K562 (cell line): ENCODE measurements around the gene CPSF4L. TPM values are rescaled to one million over a fixed set of nuclear protein-coding genes. Genes with fewer than 3 reads are reported as not detected.

Source experiments
- ATAC-seq: fragments of 200-7000 bp; cut with Tn5 transposase; 3 replicates; pipeline ENCODE4 v1.9.1; 2020; ENCODE audit warnings: moderate library complexity
- BruUV-seq: library from RNA; stranded (reverse); fragments of 400-500 nt; replicated peaks from 2 replicates; lab custom pipeline; 2021; lab: Mats Ljungman, UMichigan
- CTCF ChIA-PET: fragments of 300-600 bp; formaldehyde crosslinking; extraction: SDS; loops from one replicate; lab custom pipeline; 2021; ENCODE audit warnings: low intra/inter-chr PET ratio; lab: Yijun Ruan, JAX
- POLR2A ChIA-PET: fragments of 300-600, 350-650 bp; sonication (Branson Sonifier 250); formaldehyde crosslinking; extraction: SDS; loops from one replicate; lab custom pipeline; 2021; ENCODE audit warnings: antibody characterized with exemption, inconsistent platforms; lab: Yijun Ruan, JAX
- DNase-seq, 4 experiments: peaks; one replicate each; pipeline versions ENCODE4 v3.0.0 to v3.0.0-alpha.2; 2011 to 2018; ENCODE audit warnings: low spot score in 3 of 4, mixed read lengths in 3 of 4; ENCODE audit errors: extremely low read depth in 1 of 4
- FAIRE-seq: peaks from 2 replicates; lab custom pipeline; 2011; peaks lifted over from hg19 to GRCh38; lab: Jason Lieb, UNC
- H2AFZ ChIP-seq: 2 replicates; pipeline ENCODE4 v1.6.0; 2011; ENCODE audit warnings: low read depth, low read length, control low read depth, inconsistent platforms
- H3K27ac ChIP-seq: fragments of 200-600 bp; 3 replicates; pipeline ENCODE4 v1.8.0; 2011; ENCODE audit warnings: low read depth, mild to moderate bottlenecking, control low read depth, inconsistent platforms, low read length, moderate library complexity, mixed read lengths; ENCODE audit errors: extremely low read depth
- H3K27me3 ChIP-seq, 2 experiments: fragments of 300-600 bp in 1 of 2; 2 replicates in 1 of 2; 3 replicates in 1 of 2; pipeline versions ENCODE4 v1.6.0 to v1.8.0; 2011; ENCODE audit warnings: inconsistent platforms in 2 of 2, low read length in 2 of 2, mild to moderate bottlenecking in 1 of 2, mixed read lengths in 1 of 2, moderate library complexity in 1 of 2; ENCODE audit not compliant: control insufficient read depth in 2 of 2, insufficient read depth in 2 of 2
- H3K36me3 ChIP-seq: fragments of 300-600 bp; 3 replicates; pipeline ENCODE4 v1.8.0; 2011; ENCODE audit warnings: mild to moderate bottlenecking, low read length, inconsistent platforms; ENCODE audit not compliant: control insufficient read depth, insufficient read depth
- H3K4me1 ChIP-seq, 2 experiments: fragments of 200-600 bp in 1 of 2; replicated peaks in 1 of 2; 2 replicates in 1 of 2; 3 replicates in 1 of 2; pipeline versions ENCODE4 v1.5.1 to v1.8.0; 2011; ENCODE audit warnings: inconsistent platforms in 2 of 2, low read length in 2 of 2, mild to moderate bottlenecking in 1 of 2, mixed read lengths in 1 of 2, moderate library complexity in 1 of 2; ENCODE audit not compliant: control insufficient read depth in 2 of 2, insufficient read depth in 2 of 2
- H3K4me2 ChIP-seq: 2 replicates; pipeline ENCODE4 v1.6.1; 2011; ENCODE audit warnings: low read length, control low read depth, inconsistent platforms, mixed read lengths; ENCODE audit not compliant: insufficient read depth
- H3K4me3 ChIP-seq: fragments of 200-600 bp; sonication (generic), shearing (Covaris generic); 2 replicates; pipeline ENCODE4 v1.5.1; 2016; ENCODE audit warnings: control low read depth, inconsistent platforms
- H3K79me2 ChIP-seq: fragments of 200-600 bp; 3 replicates; pipeline ENCODE4 v1.8.0; 2011; ENCODE audit warnings: low read length, inconsistent platforms; ENCODE audit not compliant: control insufficient read depth, insufficient read depth
- H3K9ac ChIP-seq, 2 experiments: 2 replicates each; pipeline versions ENCODE4 v1.6.0 to v1.6.1; 2011; ENCODE audit warnings: low read depth in 2 of 2, low read length in 2 of 2, control low read depth in 1 of 2, inconsistent platforms in 1 of 2, mild to moderate bottlenecking in 1 of 2, mixed read lengths in 1 of 2; ENCODE audit not compliant: insufficient read depth in 1 of 2
- H3K9me1 ChIP-seq: one replicate; pipeline ENCODE4 v1.6.0; 2011; ENCODE audit warnings: inconsistent platforms, mild to moderate bottlenecking, low read length, moderate library complexity; ENCODE audit not compliant: control insufficient read depth, insufficient read depth
- H3K9me3 ChIP-seq: replicated peaks from 2 replicates; pipeline ENCODE4 v1.5.1; 2011; ENCODE audit warnings: low read depth, low read length, inconsistent platforms; ENCODE audit not compliant: control insufficient read depth, insufficient read depth
- H4K20me1 ChIP-seq: replicated peaks from 2 replicates; pipeline ENCODE4 v1.6.1; 2011; ENCODE audit warnings: low read length, inconsistent platforms, mixed read lengths; ENCODE audit not compliant: control insufficient read depth, insufficient read depth
- ADNP ChIP-seq: fragments of 200-800 bp; sonication (Bioruptor generic); IDR thresholded peaks from 2 replicates; pipeline ENCODE4 v1.6.1; 2016; ENCODE audit warnings: missing genetic modification characterization, missing compliant biosample characterization
- E2F3 ChIP-seq: fragments of 250-450 bp; sonication (Bioruptor Pico); IDR thresholded peaks from 2 replicates; pipeline ENCODE4 v1.4.0; 2020; ENCODE audit warnings: mild to moderate bottlenecking
- MYBL2 ChIP-seq, 2 experiments: fragments of 450-650 bp in 1 of 2; sonication (generic) in 1 of 2; formaldehyde crosslinking in 1 of 2; IDR thresholded peaks; 2 replicates each; pipeline versions ENCODE4 v1.6.1 to v1.8.1; 2017 to 2022; ENCODE audit warnings: borderline replicate concordance in 1 of 2, inconsistent platforms in 1 of 2, low read depth in 1 of 2, mild to moderate bottlenecking in 1 of 2, missing genetic modification reagents in 1 of 2, moderate library complexity in 1 of 2
- MYNN ChIP-seq, 2 experiments: sonication (generic); formaldehyde crosslinking in 1 of 2; IDR thresholded peaks; 2 replicates each; pipeline versions ENCODE4 v1.5.0 to v1.6.1; 2016 to 2020; ENCODE audit warnings: antibody characterized with exemption in 1 of 2, missing genetic modification reagents in 1 of 2
- RBM15 ChIP-seq: fragments of 200-400 bp; formaldehyde crosslinking; IDR thresholded peaks from 2 replicates; pipeline ENCODE4 v1.6.1; 2018; ENCODE audit warnings: mild to moderate bottlenecking, low read length, moderate library complexity; ENCODE audit not compliant: insufficient read depth
- RFX5 ChIP-seq: IDR thresholded peaks from 2 replicates; pipeline ENCODE4 v1.6.1; 2011; ENCODE audit warnings: low read depth, mild to moderate bottlenecking, improper control_type of control experiment, low read length
- RHOXF2B ChIP-seq: fragments of 250-450 bp; sonication (Bioruptor Pico); conservative IDR thresholded peaks from 2 replicates; pipeline ENCODE4 v1.5.1; 2021
- STAT5B ChIP-seq: fragments of 250-450 bp; sonication (Bioruptor Pico); IDR thresholded peaks from 2 replicates; pipeline ENCODE4 v1.8.0; 2021; ENCODE audit warnings: mild to moderate bottlenecking, inconsistent platforms
- STAT6 ChIP-seq: sonication (generic); formaldehyde crosslinking; IDR thresholded peaks from 2 replicates; pipeline ENCODE4 v1.8.1; 2023; ENCODE audit warnings: mild to moderate bottlenecking, missing genetic modification reagents
- SUPT5H ChIP-seq: fragments of 450-650 bp; IDR thresholded peaks from 2 replicates; pipeline ENCODE4 v1.6.1; 2016
- THAP12 ChIP-seq: fragments of 250-450 bp; sonication (Bioruptor Pico); IDR thresholded peaks from 2 replicates; pipeline ENCODE4 v1.9.0; 2021; ENCODE audit warnings: mild to moderate bottlenecking, inconsistent platforms
- U2AF1 ChIP-seq: fragments of 200-400 bp; formaldehyde crosslinking; optimal IDR thresholded peaks from 2 replicates; pipeline ENCODE3; 2017; ENCODE audit warnings: mild to moderate bottlenecking, low read depth, low read length, moderate library complexity
- ZNF282 ChIP-seq: sonication (generic); formaldehyde crosslinking; IDR thresholded peaks from 2 replicates; pipeline ENCODE4 v1.8.1; 2023; ENCODE audit warnings: missing genetic modification reagents
- ZNF644 ChIP-seq: fragments of 200-800 bp; sonication (Bioruptor generic); IDR thresholded peaks from 2 replicates; pipeline ENCODE4 v1.6.1; 2016; ENCODE audit warnings: low read depth, missing genetic modification characterization, missing compliant biosample characterization
- ZNF699 ChIP-seq: fragments of 250-450 bp; sonication (Bioruptor Pico); IDR thresholded peaks from 2 replicates; pipeline ENCODE4 v1.8.0; 2021; ENCODE audit warnings: mild to moderate bottlenecking, moderate library complexity; ENCODE audit not compliant: insufficient replicate concordance
- WGBS: fragments of 100-300 bp; shearing (Covaris generic); methylation state at CpG from one replicate; pipeline ENCODE4 v1.1.6; 2016; ENCODE audit warnings: low coverage, mixed read lengths; ENCODE audit not compliant: insufficient coverage; ENCODE audit errors: missing lambda C conversion rate; 5-methylcytosine and 5-hydroxymethylcytosine counted together
- in situ Hi-C: fragments of 300-500 bp; cut with MboI; formaldehyde crosslinking; loops from 4 replicates; pipeline ENCODE4 v1.15.0; 2018; ENCODE audit warnings: inconsistent platforms, mixed read lengths
- intact Hi-C: fragments of 100-400 bp; cut with micrococcal nuclease; formaldehyde crosslinking; loops from 2 replicates; pipeline ENCODE4 v1.14.2; 2022
- polyA plus RNA-seq, 8 experiments: library from polyadenylated mRNA; depleted of rRNA in 4 of 8; stranded (reverse) in 5 of 8; unstranded in 3 of 8; fragments of >200 nt; fragmentation: Nextera tagmentation in 2 of 8; fragmentation: Illumina TruSeq in 1 of 8; extraction: Ambion mirVana in 2 of 8; extraction: Trizol in 1 of 8; gene quantifications; 2 replicates each; pipeline versions ENCODE4 v1.2.1 to v1.2.3, GENCODE V29; 2011 to 2014; ENCODE audit warnings: inconsistent platforms in 1 of 8, missing spikeins in 1 of 8
- total RNA-seq, 7 experiments: library from RNA; depleted of rRNA in 6 of 7; stranded (reverse); fragments of >200 nt in 6 of 7; fragmentation: Illumina TruSeq in 2 of 7; extraction: Trizol in 2 of 7; gene quantifications; 2 replicates each; pipeline versions ENCODE4 v1.2.1 to v1.2.3, GENCODE V29; 2011 to 2021; ENCODE audit warnings: low replicate concordance in 1 of 7
- TF ChIP-seq, protein P1 (sequence below): fragments of 250-450 bp; sonication (Bioruptor Pico); IDR thresholded peaks from 2 replicates; pipeline ENCODE4 v1.6.1; 2021; ENCODE audit warnings: mild to moderate bottlenecking
- TF ChIP-seq, protein P2 (sequence below): fragments of 450-650 bp; IDR thresholded peaks from one replicate; pipeline ENCODE4 v1.6.1; 2018; ENCODE audit warnings: mild to moderate bottlenecking, moderate library complexity; ENCODE audit not compliant: partially characterized antibody

Gene CPSF4L
- total and polyA plus RNA-seq, 9 of the 15 experiments (the other 6 are each of a cell fraction or from before 2014, with no cell fraction given), result not detected

GRCh38 chr17:73272906-73273218, 11.2 kb upstream of the CPSF4L start:
- in situ Hi-C loops, result no loop called here
- ATAC-seq, result no peak
- Histone ChIP-seq H3K9me1 (no peaks in the 10 kb centered on the region), H2AFZ (no peak overlapping the region), H3K27me3 (peaks cover 10 to 16% of the 10 kb centered on the region in 2 experiments; a peak in 2 of 5 replicates), H3K9ac (peak overlapping the region in 1 of 2 experiments; percentile 45; a peak in 1 of 4 replicates), H3K9me3 (no peaks in the 10 kb centered on the region), H3K4me3 (no peak overlapping the region), H3K27ac (no peak overlapping the region), H3K4me2 (no peak overlapping the region), H3K4me1 (peaks cover 0 to 7% of the 10 kb centered on the region in 2 experiments; a peak in 2 of 5 replicates), H3K79me2 (no peaks in the 10 kb centered on the region), H3K36me3 (no peaks in the 10 kb centered on the region), H4K20me1 (no peaks in the 10 kb centered on the region; the same call in 1 of the 2 replicates)
- no peak for DNase-seq
- WGBS, result 23% methylated on average over 8 of the region's 8 CpGs
- ChIA-PET CTCF (no interaction called here), POLR2A (interaction anchor here (0.7 kb wide), 1 partner anchor 412 kb away, joined by 3 read pairs; no protein-coding TSS in a partner anchor)
- no TSS peak for BruUV-seq
- FAIRE-seq, result no peak
- intact Hi-C loops, result no loop called here
- no peak for TF ChIP-seq STAT6
- no peak for TF ChIP-seq RBM15
- TF ChIP-seq MYNN (IDR thresholded peaks at IDR 0.05), result no peak
- TF ChIP-seq MYNN (CRISPR knock-in tag; IDR thresholded peaks at IDR 0.05), result no peak
- TF ChIP-seq SUPT5H, result no peak
- no peak for TF ChIP-seq ZNF282 (CRISPR knock-in tag)
- no peak for TF ChIP-seq MYBL2 (IDR thresholded peaks at IDR 0.05; ENCODE audit: low read depth)
- TF ChIP-seq MYBL2 (CRISPR knock-in tag; IDR thresholded peaks at IDR 0.05; ENCODE audit: borderline replicate concordance), result no peak
- no peak for TF ChIP-seq RHOXF2B (CRISPR knock-in tag)
- TF ChIP-seq ZNF699 (CRISPR knock-in tag), result no peak
- TF ChIP-seq STAT5B (CRISPR knock-in tag), result no peak
- TF ChIP-seq, protein P1, sequence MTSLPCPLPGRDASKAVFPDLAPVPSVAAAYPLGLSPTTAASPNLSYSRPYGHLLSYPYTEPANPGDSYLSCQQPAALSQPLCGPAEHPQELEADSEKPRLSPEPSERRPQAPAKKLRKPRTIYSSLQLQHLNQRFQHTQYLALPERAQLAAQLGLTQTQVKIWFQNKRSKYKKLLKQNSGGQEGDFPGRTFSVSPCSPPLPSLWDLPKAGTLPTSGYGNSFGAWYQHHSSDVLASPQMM (CRISPR knock-in tag), result no peak
- TF ChIP-seq, protein P2, sequence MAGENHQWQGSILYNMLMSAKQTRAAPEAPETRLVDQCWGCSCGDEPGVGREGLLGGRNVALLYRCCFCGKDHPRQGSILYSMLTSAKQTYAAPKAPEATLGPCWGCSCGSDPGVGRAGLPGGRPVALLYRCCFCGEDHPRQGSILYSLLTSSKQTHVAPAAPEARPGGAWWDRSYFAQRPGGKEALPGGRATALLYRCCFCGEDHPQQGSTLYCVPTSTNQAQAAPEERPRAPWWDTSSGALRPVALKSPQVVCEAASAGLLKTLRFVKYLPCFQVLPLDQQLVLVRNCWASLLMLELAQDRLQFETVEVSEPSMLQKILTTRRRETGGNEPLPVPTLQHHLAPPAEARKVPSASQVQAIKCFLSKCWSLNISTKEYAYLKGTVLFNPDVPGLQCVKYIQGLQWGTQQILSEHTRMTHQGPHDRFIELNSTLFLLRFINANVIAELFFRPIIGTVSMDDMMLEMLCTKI, result no peak
- TF ChIP-seq THAP12, result no peak
- TF ChIP-seq ADNP, result no peak
- TF ChIP-seq U2AF1, result no peak
- no peak for TF ChIP-seq RFX5
- TF ChIP-seq E2F3 (CRISPR knock-in tag), result no peak
- no peak for TF ChIP-seq ZNF644 (tag)
